ENCODE results near the gene ORM2.

Gene ORM2

DNA sequence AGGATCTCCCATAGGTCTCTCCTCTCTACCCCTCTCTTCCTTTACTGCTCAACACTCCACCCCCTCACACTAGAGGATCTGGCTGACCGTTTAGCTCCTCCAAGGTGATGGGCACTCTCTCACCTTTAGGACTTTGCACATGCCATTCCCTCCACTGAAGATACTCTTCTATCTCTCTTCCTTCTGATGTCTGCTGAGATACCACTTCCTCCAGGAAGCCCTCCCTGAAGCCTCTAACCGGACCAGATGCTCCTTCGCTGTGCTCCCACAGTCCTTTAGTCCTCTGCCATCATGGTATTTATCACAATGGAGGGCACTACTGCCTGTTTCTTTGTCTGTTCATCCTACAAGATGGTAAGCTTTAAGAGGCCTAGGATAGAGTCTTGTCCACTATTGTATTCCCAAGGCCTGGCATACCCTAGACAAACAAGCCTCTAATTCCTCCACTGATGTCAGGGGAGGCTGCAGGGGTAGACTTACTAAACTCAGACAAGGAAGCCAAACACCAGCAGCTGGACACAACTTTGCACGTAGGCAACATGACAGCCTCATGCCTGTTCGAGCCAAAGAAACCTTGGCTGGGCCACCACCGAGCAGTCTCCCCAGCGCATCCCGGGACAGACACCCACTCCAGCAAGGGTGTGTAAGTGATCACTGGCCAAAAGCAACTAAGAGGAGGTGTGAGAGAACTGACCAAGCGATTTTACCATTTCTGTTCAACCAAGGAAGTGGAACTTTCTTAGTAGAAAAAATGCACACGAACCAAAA, 20.2 kb downstream of the ORM2 start:
- no peaks in the 10 kb centered on the region for H4K20me1 ChIP-seq (ENCODE audit: insufficient read depth)
- no peak overlapping the region for H2AFZ ChIP-seq (ENCODE audit: low read depth)
- peaks cover 44% of the 10 kb centered on the region for H3K4me1 ChIP-seq (ENCODE audit: low read depth, poor library complexity, severe bottlenecking)
- no peak for TF ChIP-seq CTCF (conservative IDR thresholded peaks at IDR 0.05; ENCODE audit: low read depth, low read length)
- peaks cover 17% of the 10 kb centered on the region; the same call in 1 of the 2 replicates for H3K36me3 ChIP-seq (ENCODE audit: insufficient read depth)
- no peak overlapping the region for H3K4me3 ChIP-seq (IDR thresholded peaks at IDR 0.05; ENCODE audit: insufficient read depth, low read depth, low read length)
- no peak overlapping the region; the same call in 1 of the 2 replicates for H3K9ac ChIP-seq
- peak overlapping the region; percentile 77 for H3K27ac ChIP-seq
- no peaks in the 10 kb centered on the region for H3K27me3 ChIP-seq (ENCODE audit: insufficient read depth, low read depth)
- H3K4me2 ChIP-seq = peak overlapping the region; percentile 51
- H3K79me2 ChIP-seq (ENCODE audit: insufficient read depth, low read depth) = no peaks in the 10 kb centered on the region

DNA sequence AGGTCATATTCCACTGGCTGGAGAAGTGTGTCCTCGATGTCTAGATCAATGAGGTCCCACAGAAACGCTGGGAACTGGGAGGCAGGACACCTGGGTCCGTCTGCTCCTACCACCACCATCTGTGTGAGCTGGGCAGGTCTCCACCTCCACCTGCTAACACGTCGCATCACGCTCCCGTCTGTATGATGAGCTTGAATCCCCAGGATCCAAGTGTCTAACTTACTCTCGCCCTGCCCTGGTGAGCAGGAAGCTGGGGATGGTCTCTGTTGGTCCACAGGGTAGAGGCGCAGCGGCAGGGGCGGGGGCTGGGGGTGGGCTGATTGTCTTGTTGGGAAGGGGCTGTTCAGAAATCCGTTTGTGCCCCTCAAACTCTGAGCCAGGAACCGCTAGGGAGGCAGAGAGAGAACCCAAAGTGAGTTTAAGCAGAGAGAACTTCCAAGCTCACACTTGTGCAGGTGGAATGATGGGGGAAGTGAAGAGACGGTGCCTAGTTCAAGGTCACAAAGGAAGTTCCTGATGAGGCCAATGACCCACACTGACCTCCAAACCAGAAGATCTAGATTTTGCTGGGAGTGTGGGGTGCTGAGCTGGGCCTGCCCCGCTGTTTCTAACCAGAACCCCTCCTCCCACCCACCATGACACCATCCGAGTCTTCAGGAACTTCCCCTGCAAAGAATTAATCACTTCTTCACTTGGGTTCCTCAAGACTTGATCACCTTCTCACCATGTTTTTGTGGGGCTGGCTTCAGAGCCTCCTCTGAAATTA, 21.1 kb downstream of the ORM2 start:
- H3K36me3 ChIP-seq (ENCODE audit: insufficient read depth) = peaks cover 20% of the 10 kb centered on the region; the same call in 1 of the 2 replicates
- no peak overlapping the region; the same call in 1 of the 2 replicates for H3K4me2 ChIP-seq
- H3K4me1 ChIP-seq (ENCODE audit: low read depth, poor library complexity, severe bottlenecking) = peaks cover 44% of the 10 kb centered on the region
- no peak overlapping the region for H3K9ac ChIP-seq
- 0 out of 2 replicates have a peak overlapping the region, but pooled peaks have one; percentile 77 for H3K27ac ChIP-seq
- no peaks in the 10 kb centered on the region for H4K20me1 ChIP-seq (ENCODE audit: insufficient read depth)
- no peak for TF ChIP-seq CTCF (conservative IDR thresholded peaks at IDR 0.05; ENCODE audit: low read depth, low read length)
- no peaks in the 10 kb centered on the region for H3K79me2 ChIP-seq (ENCODE audit: insufficient read depth, low read depth)
- no peaks in the 10 kb centered on the region for H3K27me3 ChIP-seq (ENCODE audit: insufficient read depth, low read depth)
- H3K4me3 ChIP-seq (IDR thresholded peaks at IDR 0.05; ENCODE audit: insufficient read depth, low read depth, low read length) = no peak overlapping the region
- no peak overlapping the region for H2AFZ ChIP-seq (ENCODE audit: low read depth)

- Histone ChIP-seq H3K9ac (no peak overlapping the region), H3K36me3 (ENCODE audit: insufficient read depth) (peaks cover 11% of the 10 kb centered on the region; the same call in 1 of the 2 replicates), H3K27ac (no peak overlapping the region), H3K79me2 (ENCODE audit: insufficient read depth, low read depth) (no peaks in the 10 kb centered on the region), H4K20me1 (ENCODE audit: insufficient read depth) (no peaks in the 10 kb centered on the region), H3K4me1 (ENCODE audit: low read depth, poor library complexity, severe bottlenecking) (peaks cover 44% of the 10 kb centered on the region), H3K4me2 (no peak overlapping the region), H2AFZ (ENCODE audit: low read depth) (no peak overlapping the region), H3K27me3 (ENCODE audit: insufficient read depth, low read depth) (no peaks in the 10 kb centered on the region), H3K4me3 (IDR thresholded peaks at IDR 0.05; ENCODE audit: insufficient read depth, low read depth, low read length) (no peak overlapping the region)
- no peak for TF ChIP-seq CTCF (conservative IDR thresholded peaks at IDR 0.05; ENCODE audit: low read depth, low read length)
These were observed 22.3 kb downstream of the ORM2 start for GRCh38 chr9:114351932-114352331.

- H3K4me3 ChIP-seq (IDR thresholded peaks at IDR 0.05; ENCODE audit: insufficient read depth, low read depth, low read length) = no peak overlapping the region
- no peak overlapping the region for H2AFZ ChIP-seq (ENCODE audit: low read depth)
- no peak overlapping the region for H3K27ac ChIP-seq
- no peak overlapping the region for H3K9ac ChIP-seq
- peaks cover 16% of the 10 kb centered on the region for H3K4me1 ChIP-seq (ENCODE audit: low read depth, poor library complexity, severe bottlenecking)
- H3K4me2 ChIP-seq = no peak overlapping the region
- TF ChIP-seq CTCF (conservative IDR thresholded peaks at IDR 0.05; ENCODE audit: low read depth, low read length) = no peak
- no peaks in the 10 kb centered on the region for H3K79me2 ChIP-seq (ENCODE audit: insufficient read depth, low read depth)
- peaks cover 13% of the 10 kb centered on the region for H3K36me3 ChIP-seq (ENCODE audit: insufficient read depth)
- H4K20me1 ChIP-seq (ENCODE audit: insufficient read depth) = no peaks in the 10 kb centered on the region
- H3K27me3 ChIP-seq (ENCODE audit: insufficient read depth, low read depth) = no peaks in the 10 kb centered on the region
These were observed 26.2 kb downstream of the ORM2 start for GRCh38 chr9:114355821-114356220.
